Measurements from ENCODE around the gene FAM229A. TPM values are rescaled to one million over a fixed set of nuclear protein-coding genes. Genes with fewer than 3 reads are reported as not detected.
A peak's percentile ranks its signal among the peaks of the same experiment; 100 is the strongest.

FAM229A gene
- total RNA-seq, 1 donor from 2014 or later = 10.1 TPM

GRCh38 chr1:32351399-32352238 is 10.7 kb downstream of the FAM229A start:
- H3K4me1 ChIP-seq = peaks cover 29% of the 10 kb centered on the region

GRCh38 chr1:32350785-32351398 is 11.4 kb downstream of the FAM229A start:
- intact Hi-C loops (cut with DNase I) = no loop called here
- Histone ChIP-seq H3K4me3 (peak overlapping the region; percentile 80 to 91), H3K4me1 (peaks cover 29% of the 10 kb centered on the region), H3K9me3 (no peaks in the 10 kb centered on the region), H3K27ac (peak overlapping the region; percentile 98), H3K27me3 (no peaks in the 10 kb centered on the region), H3K36me3 (no peaks in the 10 kb centered on the region)
- TF ChIP-seq CTCF (IDR thresholded peaks at IDR 0.05) = peak; percentile 6 to 78 (median 33)
- no peak for TF ChIP-seq POLR2A (IDR thresholded peaks at IDR 0.05)
- DNase-seq (ENCODE audit: extremely low spot score in 2 of 2) = no peak

More at GRCh38 chr1:32351399-32352238, 10.7 kb downstream of the FAM229A start:
- Histone ChIP-seq H3K4me3 (peak overlapping the region; percentile 80 to 91), H3K9me3 (no peaks in the 10 kb centered on the region), H3K36me3 (no peaks in the 10 kb centered on the region), H3K27me3 (no peaks in the 10 kb centered on the region), H3K27ac (peak overlapping the region; percentile 98)
- no peak for DNase-seq (ENCODE audit: extremely low spot score in 2 of 2)
- TF ChIP-seq POLR2A (IDR thresholded peaks at IDR 0.05) (peak in 1 of 2 donors; percentile 93), CTCF (IDR thresholded peaks at IDR 0.05) (no peak), POLR2AphosphoS5 (IDR thresholded peaks at IDR 0.05; ENCODE audit: insufficient read depth in 1 of 2, low read depth in 1 of 2) (peak; percentile 27 to 84)
- intact Hi-C loops (cut with DNase I) = no loop called here

- no peak for DNase-seq (ENCODE audit: extremely low spot score in 2 of 2)
- no peaks in the 10 kb centered on the region for H3K27me3 ChIP-seq
- H3K36me3 ChIP-seq = no peaks in the 10 kb centered on the region
- no peak overlapping the region for H3K27ac ChIP-seq
- TF ChIP-seq POLR2A (IDR thresholded peaks at IDR 0.05) (no peak), POLR2AphosphoS5 (IDR thresholded peaks at IDR 0.05; ENCODE audit: insufficient read depth in 1 of 2, low read depth in 1 of 2) (no peak), CTCF (IDR thresholded peaks at IDR 0.05) (no peak)
- intact Hi-C loops (cut with DNase I) = no loop called here
- H3K4me1 ChIP-seq = peaks cover 27% of the 10 kb centered on the region
- H3K4me3 ChIP-seq = no peak overlapping the region
- no peaks in the 10 kb centered on the region for H3K9me3 ChIP-seq
Observed at GRCh38 chr1:32349211-32349708, 13.0 kb downstream of the FAM229A start.

- peaks cover 1% of the 10 kb centered on the region for H3K4me1 ChIP-seq
Observed at GRCh38 chr1:32346532-32347157, 15.6 kb downstream of the FAM229A start.

More at GRCh38 chr1:32346532-32347157, 15.6 kb downstream of the FAM229A start:
- no peak overlapping the region for H3K27ac ChIP-seq
- no peaks in the 10 kb centered on the region for H3K36me3 ChIP-seq
- H3K4me3 ChIP-seq = no peak overlapping the region
- no peaks in the 10 kb centered on the region for H3K9me3 ChIP-seq
- H3K27me3 ChIP-seq = no peaks in the 10 kb centered on the region
- no peak for DNase-seq (ENCODE audit: extremely low spot score in 2 of 2)
- TF ChIP-seq CTCF (IDR thresholded peaks at IDR 0.05) (no peak), POLR2AphosphoS5 (IDR thresholded peaks at IDR 0.05; ENCODE audit: insufficient read depth in 1 of 2, low read depth in 1 of 2) (no peak), POLR2A (IDR thresholded peaks at IDR 0.05) (no peak)
- intact Hi-C loops (cut with DNase I) = no loop called here
